Prostate gland (tissue), 2 donors: ENCODE measurements around the gene SPATA2.

Experiments
- CTCF ChIP-seq, 4 experiments: fragments of 200-600 bp in 2 of 4; fragments of 450-650 bp in 2 of 4; sonication (generic) in 2 of 4; IDR thresholded peaks; 1 replicate in 3 of 4; 2 replicates in 1 of 4; pipeline ENCODE4 v1.5.1; 2016 to 2019; ENCODE audit warnings: antibody characterized with exemption in 4 of 4, mild to moderate bottlenecking in 2 of 4, moderate library complexity in 2 of 4
- POLR2A ChIP-seq: fragments of 450-650 bp; IDR thresholded peaks from one replicate; pipeline ENCODE4 v1.6.1; 2016; ENCODE audit warnings: antibody characterized with exemption, mild to moderate bottlenecking
- POLR2AphosphoS5 ChIP-seq: sonication (generic); formaldehyde crosslinking; IDR thresholded peaks from one replicate; pipeline ENCODE4 v1.6.1; 2017; ENCODE audit warnings: antibody characterized with exemption

GRCh38 chr20:49909499-49910339 is 5.6 kb downstream of the SPATA2 start:
- TF ChIP-seq POLR2A (no peak), CTCF (IDR thresholded peaks at IDR 0.05) (peak in 3 of 4 experiments; percentile 24 to 56 (median 36)), POLR2AphosphoS5 (peak; percentile 42)
